Measurements from ENCODE around the gene EGFLAM. TPM values are rescaled to one million over a fixed set of nuclear protein-coding genes. Genes with fewer than 3 reads are reported as not detected.
"Not testable (repeated sequence)": the region's sequence is repeated elsewhere in the genome, so short reads cannot be mapped to it uniquely, and the experiment has no call there.

EGFLAM gene
- total and polyA plus RNA-seq, 9 of the 15 experiments (the other 6 are each of a cell fraction or from before 2014, with no cell fraction given) = 0.09 to 2.5 (median 1.0) TPM

- H4K20me1 ChIP-seq (replicated peaks; ENCODE audit: control insufficient read depth, insufficient read depth, low read length); ATAC-seq; BruUV-seq (replicated peaks); intact Hi-C loops (cut with micrococcal nuclease); H3K9me1 ChIP-seq (ENCODE audit: control insufficient read depth, insufficient read depth, low read length); H3K9ac ChIP-seq (ENCODE audit: insufficient read depth in 1 of 2, low read depth in 2 of 2, low read length in 2 of 2); H3K4me1 ChIP-seq (replicated peaks in 1 of 2; ENCODE audit: control insufficient read depth in 2 of 2, insufficient read depth in 2 of 2, low read length in 2 of 2); H3K36me3 ChIP-seq (ENCODE audit: control insufficient read depth, insufficient read depth, low read length); H3K27ac ChIP-seq (ENCODE audit: extremely low read depth, low read depth, low read length); CTCF ChIA-PET (ENCODE audit: low intra/inter-chr PET ratio); H3K27me3 ChIP-seq (ENCODE audit: control insufficient read depth in 2 of 2, insufficient read depth in 2 of 2, low read length in 2 of 2); H3K4me2 ChIP-seq (ENCODE audit: insufficient read depth, low read length); in situ Hi-C loops (cut with MboI); H3K4me3 ChIP-seq; H3K79me2 ChIP-seq (ENCODE audit: control insufficient read depth, insufficient read depth, low read length); H3K9me3 ChIP-seq (replicated peaks; ENCODE audit: control insufficient read depth, insufficient read depth, low read depth, low read length); H2AFZ ChIP-seq (ENCODE audit: low read depth, low read length); FAIRE-seq; DNase-seq (ENCODE audit: extremely low read depth in 1 of 4, low spot score in 3 of 4): not testable (repeated sequence)
- POLR2A ChIA-PET = interaction anchor here (0.6 to 0.7 kb wide), 2 partner anchors 55 to 336 kb away, joined by 3 read pairs; no protein-coding TSS in a partner anchor
- peak; percentile 16; the same call in 1 of the 2 replicates for TF ChIP-seq NFE2 (IDR thresholded peaks at IDR 0.05; ENCODE audit: low read depth)
- 20% methylated on average over 4 of the region's 4 CpGs for WGBS (ENCODE audit: insufficient coverage, low coverage, missing lambda C conversion rate)
Observed at GRCh38 chr5:38333181-38333580, 74.8 kb downstream of the EGFLAM start.

DNA sequence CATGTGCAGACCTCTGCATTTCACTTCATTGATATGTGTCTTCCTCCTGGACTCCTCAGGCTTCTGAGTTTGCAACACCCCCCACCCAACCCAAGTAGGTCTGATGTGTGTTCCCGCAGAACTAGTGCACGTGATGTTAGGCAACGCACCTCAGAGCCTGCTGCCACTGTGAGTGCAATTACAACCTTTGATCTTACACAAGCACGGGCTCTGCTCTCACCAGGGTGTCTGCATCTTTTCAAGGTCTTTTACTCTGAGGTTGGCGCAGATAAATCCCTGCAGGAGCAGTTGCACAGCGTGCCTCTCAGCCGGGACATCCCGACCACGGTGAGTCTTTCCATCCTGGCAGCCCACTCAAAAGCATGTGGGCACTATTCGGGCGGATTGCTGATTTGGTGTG lies 80.1 kb downstream of the EGFLAM start:
- no peaks in the 10 kb centered on the region for H3K9me1 ChIP-seq (ENCODE audit: control insufficient read depth, insufficient read depth, low read length)
- in situ Hi-C loops (cut with MboI) (no loop called here), intact Hi-C loops (cut with micrococcal nuclease) (no loop called here)
- H3K27ac ChIP-seq (ENCODE audit: extremely low read depth, low read depth, low read length) = no peak overlapping the region
- FAIRE-seq = no peak
- POLR2A ChIA-PET = no interaction called here
- no peaks in the 10 kb centered on the region for H3K9me3 ChIP-seq (replicated peaks; ENCODE audit: control insufficient read depth, insufficient read depth, low read depth, low read length)
- no peak overlapping the region for H3K9ac ChIP-seq (ENCODE audit: insufficient read depth in 1 of 2, low read depth in 2 of 2, low read length in 2 of 2)
- H2AFZ ChIP-seq (ENCODE audit: low read depth, low read length) = no peak overlapping the region; the same call in 1 of the 2 replicates
- H3K27me3 ChIP-seq (ENCODE audit: control insufficient read depth in 2 of 2, insufficient read depth in 2 of 2, low read length in 2 of 2) = peaks cover 0 to 7% of the 10 kb centered on the region in 2 experiments; a peak in 2 of 5 replicates
- TF ChIP-seq BHLHE40 (IDR thresholded peaks at IDR 0.05; ENCODE audit: low read length) (peak; percentile 49; the same call in 1 of the 2 replicates), SMAD3 (CRISPR knock-in tag; conservative IDR thresholded peaks at IDR 0.05) (no peak), CEBPB (tag; IDR thresholded peaks at IDR 0.05) (0 out of 2 replicates have a peak, but pooled peaks have one; percentile 11)
- WGBS (ENCODE audit: insufficient coverage, low coverage, missing lambda C conversion rate) = 8% methylated on average over 11 of the region's 11 CpGs
- H4K20me1 ChIP-seq (replicated peaks; ENCODE audit: control insufficient read depth, insufficient read depth, low read length) = no peaks in the 10 kb centered on the region
- no peak overlapping the region for H3K4me3 ChIP-seq
- ATAC-seq = no peak
- no peak for DNase-seq (ENCODE audit: extremely low read depth in 1 of 4, low spot score in 3 of 4)
- no TSS peak for BruUV-seq (replicated peaks)
- H3K4me2 ChIP-seq (ENCODE audit: insufficient read depth, low read length) = no peak overlapping the region
- no peaks in the 10 kb centered on the region for H3K79me2 ChIP-seq (ENCODE audit: control insufficient read depth, insufficient read depth, low read length)
- no peaks in the 10 kb centered on the region; a peak in 1 of 5 replicates for H3K4me1 ChIP-seq (replicated peaks in 1 of 2; ENCODE audit: control insufficient read depth in 2 of 2, insufficient read depth in 2 of 2, low read length in 2 of 2)
- CTCF ChIA-PET (ENCODE audit: low intra/inter-chr PET ratio) = no interaction called here
- H3K36me3 ChIP-seq (ENCODE audit: control insufficient read depth, insufficient read depth, low read length) = no peaks in the 10 kb centered on the region

Measured in K562 (cell line).